Stimulated activated CD8-positive, alpha-beta memory T cell treated with anti-CD3 and anti-CD28 coated beads, Interleukin-4, amount 100 ng/mL, for 4 hours (primary cell): ENCODE data around the gene TMEM120B.
"Not testable (repeated sequence)": the region's sequence is repeated elsewhere in the genome, so short reads cannot be mapped to it uniquely, and the experiment has no call there.

Source experiments
- DNase-seq, 2 donors: peaks; one replicate each; pipeline ENCODE4 v3.0.0-alpha.2; 2020; ENCODE audit warnings: low read depth in 2 of 2, low spot score in 1 of 2

The TMEM120B gene

GRCh38 chr12:121790785-121791184 lies 78.2 kb downstream of the TMEM120B start:
- DNase-seq: not testable (repeated sequence)

- DNase-seq: no peak
Observed at GRCh38 chr12:121791671-121792551, 79.4 kb downstream of the TMEM120B start.

- no peak for DNase-seq
Observed at GRCh38 chr12:121792607-121793439, 80.3 kb downstream of the TMEM120B start.

GRCh38 chr12:121793440-121793837 lies 80.9 kb downstream of the TMEM120B start, which contains the start of gene RHOF:
TSS of gene RHOF (minus strand) at chr12:121793688. CDS start at chr12:121793633, 55 bp downstream.
- DNase-seq: no peak

- peak; percentile 83 to 87 for DNase-seq
Observed at GRCh38 chr12:121793838-121794533, 81.4 kb downstream of the TMEM120B start.

- no peak for DNase-seq
Observed at GRCh38 chr12:121794534-121795033, 82.0 kb downstream of the TMEM120B start.

GRCh38 chr12:121795034-121795968 lies 82.7 kb downstream of the TMEM120B start:
- peak; percentile 68 to 78 for DNase-seq

- DNase-seq: no peak
Observed at GRCh38 chr12:121796855-121797751, 84.6 kb downstream of the TMEM120B start.

- no peak for DNase-seq
Observed at GRCh38 chr12:121797937-121798786, 85.6 kb downstream of the TMEM120B start.

- DNase-seq: no peak
Observed at GRCh38 chr12:121798787-121799155, 86.2 kb downstream of the TMEM120B start.

- DNase-seq: no peak
Observed at GRCh38 chr12:121799156-121799841, 86.7 kb downstream of the TMEM120B start.

GRCh38 chr12:121799842-121800693 lies 87.5 kb downstream of the TMEM120B start:
- peak in 1 of 2 donors; percentile 68 for DNase-seq

- DNase-seq: no peak
Observed at GRCh38 chr12:121800694-121801594, 88.4 kb downstream of the TMEM120B start.

- no peak for DNase-seq
Observed at GRCh38 chr12:121801595-121802484, 89.3 kb downstream of the TMEM120B start.

GRCh38 chr12:121802485-121802842 lies 89.9 kb downstream of the TMEM120B start:
- DNase-seq: no peak
